KMS-11 (cell line): ENCODE measurements around the gene ATRNL1.

ENCODE experiments used
- H2AFZ ChIP-seq: fragments of 200-600 bp; sonication (generic); 2 replicates; pipeline ENCODE4 v1.6.1; 2016; ENCODE audit warnings: antibody characterized with exemption, mixed run types, low read depth
- H3K27ac ChIP-seq: fragments of 200-600 bp; sonication (generic); 2 replicates; pipeline ENCODE4 v1.6.1; 2016; ENCODE audit warnings: mild to moderate bottlenecking, mixed run types
- H3K27me3 ChIP-seq: fragments of 200-600 bp; sonication (generic); 2 replicates; pipeline ENCODE4 v1.6.1; 2017; ENCODE audit warnings: mild to moderate bottlenecking, low read depth, mixed run types, moderate library complexity; ENCODE audit not compliant: insufficient read depth
- H3K36me3 ChIP-seq: fragments of 200-600 bp; sonication (generic); 2 replicates; pipeline ENCODE4 v1.6.1; 2017; ENCODE audit warnings: mild to moderate bottlenecking, mixed run types; ENCODE audit not compliant: insufficient read depth
- H3K4me1 ChIP-seq: fragments of 200-600 bp; sonication (generic); 2 replicates; pipeline ENCODE4 v1.6.1; 2016; ENCODE audit warnings: mild to moderate bottlenecking, low read depth, mixed run types; ENCODE audit not compliant: poor library complexity, severe bottlenecking
- H3K4me2 ChIP-seq: fragments of 200-600 bp; sonication (generic); 2 replicates; pipeline ENCODE4 v1.7.0; 2016; ENCODE audit warnings: mild to moderate bottlenecking, mixed run types
- H3K4me3 ChIP-seq: fragments of 200-600 bp; sonication (generic); IDR thresholded peaks from 2 replicates; pipeline ENCODE4 v1.6.1; 2017; ENCODE audit warnings: low read depth, low read length, mixed read lengths; ENCODE audit not compliant: insufficient read depth
- H3K79me2 ChIP-seq: fragments of 200-600 bp; sonication (generic); 2 replicates; pipeline ENCODE4 v1.6.1; 2016; ENCODE audit warnings: low read depth, mixed run types; ENCODE audit not compliant: insufficient read depth
- H3K9ac ChIP-seq: fragments of 200-600 bp; sonication (generic); 2 replicates; pipeline ENCODE4 v1.6.1; 2016; ENCODE audit warnings: mild to moderate bottlenecking, mixed run types
- H4K20me1 ChIP-seq: fragments of 200-600 bp; sonication (generic); 2 replicates; pipeline ENCODE4 v1.6.1; 2016; ENCODE audit warnings: mild to moderate bottlenecking, mixed run types; ENCODE audit not compliant: insufficient read depth
- CTCF ChIP-seq: fragments of 200-600 bp; sonication (generic); conservative IDR thresholded peaks from 2 replicates; pipeline ENCODE4 v1.6.1; 2017; ENCODE audit warnings: low read depth, mild to moderate bottlenecking, antibody characterized with exemption, low read length, moderate library complexity, mixed read lengths

ATRNL1 gene

GRCh38 chr10:115969591-115969990 is 876.4 kb downstream of the ATRNL1 start:
- Histone ChIP-seq H3K4me2 (no peak overlapping the region), H4K20me1 (no peaks in the 10 kb centered on the region), H2AFZ (no peak overlapping the region), H3K79me2 (no peaks in the 10 kb centered on the region), H3K9ac (no peak overlapping the region), H3K27me3 (no peaks in the 10 kb centered on the region), H3K4me3 (no peak overlapping the region), H3K4me1 (no peaks in the 10 kb centered on the region), H3K27ac (no peak overlapping the region), H3K36me3 (no peaks in the 10 kb centered on the region)
- TF ChIP-seq CTCF = no peak

GRCh38 chr10:115971921-115972320 is 878.8 kb downstream of the ATRNL1 start:
- Histone ChIP-seq H3K79me2 (no peaks in the 10 kb centered on the region), H3K4me2 (no peak overlapping the region), H3K36me3 (no peaks in the 10 kb centered on the region), H4K20me1 (no peaks in the 10 kb centered on the region), H3K4me3 (no peak overlapping the region), H3K27me3 (no peaks in the 10 kb centered on the region), H3K27ac (no peak overlapping the region), H2AFZ (no peak overlapping the region), H3K9ac (no peak overlapping the region), H3K4me1 (no peaks in the 10 kb centered on the region)
- no peak for TF ChIP-seq CTCF

GRCh38 chr10:115972426-115972825 is 879.3 kb downstream of the ATRNL1 start:
- H3K9ac ChIP-seq = no peak overlapping the region

DNA sequence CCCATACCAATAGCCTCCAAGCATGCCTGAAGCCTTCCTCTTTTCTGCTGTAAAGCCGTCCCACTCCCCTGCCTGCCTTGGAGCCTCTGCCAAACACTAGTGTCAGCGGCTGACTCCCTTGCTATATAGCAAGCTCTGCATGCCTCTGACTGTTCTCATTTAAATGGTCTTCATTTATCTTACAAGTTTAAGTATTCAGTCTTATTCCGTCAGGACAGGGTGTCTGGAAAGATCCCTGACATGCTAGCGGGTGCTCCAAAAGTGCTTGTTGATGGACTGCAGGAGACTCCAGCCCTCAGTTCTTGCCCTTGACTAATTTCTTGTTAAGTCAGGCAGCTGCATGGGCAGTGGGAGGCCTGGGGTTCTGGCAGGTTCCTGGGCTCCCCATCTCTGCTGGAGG is 881.2 kb downstream of the ATRNL1 start:
- H3K36me3 ChIP-seq = no peaks in the 10 kb centered on the region
- H3K79me2 ChIP-seq = no peaks in the 10 kb centered on the region
- no peak for TF ChIP-seq CTCF
- no peak overlapping the region for H2AFZ ChIP-seq
- H3K27ac ChIP-seq = no peak overlapping the region
- no peaks in the 10 kb centered on the region for H3K4me1 ChIP-seq
- H4K20me1 ChIP-seq = no peaks in the 10 kb centered on the region
- no peak overlapping the region for H3K4me2 ChIP-seq
- no peaks in the 10 kb centered on the region for H3K27me3 ChIP-seq
- no peak overlapping the region for H3K9ac ChIP-seq
- H3K4me3 ChIP-seq = no peak overlapping the region

More at GRCh38 chr10:115972426-115972825, 879.3 kb downstream of the ATRNL1 start:
- Histone ChIP-seq H3K36me3 (no peaks in the 10 kb centered on the region), H3K4me3 (no peak overlapping the region), H3K27ac (no peak overlapping the region), H3K4me2 (no peak overlapping the region), H3K27me3 (no peaks in the 10 kb centered on the region), H3K4me1 (no peaks in the 10 kb centered on the region), H4K20me1 (no peaks in the 10 kb centered on the region), H2AFZ (no peak overlapping the region), H3K79me2 (no peaks in the 10 kb centered on the region)
- TF ChIP-seq CTCF = no peak
